Stomach (tissue), 9 donors: ENCODE results near the gene ACTR8. TPM values are rescaled to one million over a fixed set of nuclear protein-coding genes. Genes with fewer than 3 reads are reported as not detected.
A peak's percentile ranks its signal among the peaks of the same experiment; 100 is the strongest.

ENCODE experiments used
- DNase-seq, 2 donors: peaks; one replicate each; pipeline versions ENCODE4 v3.0.0 to v3.0.0-alpha.2; 2013 to 2019
- H3K27ac ChIP-seq, 5 donors: fragments of 200-600 bp in 4 of 5; sonication (generic) in 4 of 5; one replicate each; pipeline ENCODE4 v1.5.1; 2013 to 2019; ENCODE audit warnings: mild to moderate bottlenecking in 1 of 5, moderate library complexity in 1 of 5
- H3K27me3 ChIP-seq, 3 donors: fragments of 200-600 bp; sonication (generic); one replicate each; pipeline ENCODE4 v1.5.1; 2017 to 2019; ENCODE audit warnings: mixed run types in 1 of 3
- H3K36me3 ChIP-seq, 4 donors: fragments of 200-600 bp; sonication (generic); 1 replicate in 3 of 4; 2 replicates in 1 of 4; pipeline ENCODE4 v1.5.1; 2016 to 2019
- H3K4me1 ChIP-seq, 4 donors: fragments of 200-600 bp; sonication (generic); one replicate each; pipeline ENCODE4 v1.5.1; 2016 to 2019
- H3K4me3 ChIP-seq, 4 donors: fragments of 200-600 bp; sonication (generic) in 3 of 4; one replicate each; pipeline ENCODE4 v1.5.1; 2016 to 2019; ENCODE audit warnings: mild to moderate bottlenecking in 1 of 4
- H3K9me3 ChIP-seq, 4 donors: fragments of 200-600 bp; sonication (generic); one replicate each; pipeline ENCODE4 v1.5.1; 2016 to 2019
- EP300 ChIP-seq: sonication (generic); formaldehyde crosslinking; IDR thresholded peaks from one replicate; pipeline ENCODE4 v1.6.1; 2017; ENCODE audit warnings: antibody characterized with exemption
- POLR2A ChIP-seq, 4 donors: fragments of 450-650 bp; IDR thresholded peaks; one replicate each; pipeline ENCODE4 v1.6.1; 2016; ENCODE audit warnings: antibody characterized with exemption in 4 of 4, control low read depth in 2 of 4, mild to moderate bottlenecking in 1 of 4, moderate library complexity in 1 of 4
- POLR2AphosphoS5 ChIP-seq, 3 donors: sonication (generic); formaldehyde crosslinking; IDR thresholded peaks; one replicate each; pipeline ENCODE4 v1.6.1; 2016; ENCODE audit warnings: antibody characterized with exemption in 3 of 3
- WGBS, 5 donors: extraction: QIAGEN DNeasy Blood & Tissue Kit in 3 of 5; methylation state at CpG; one replicate each; pipeline versions ENCODE4 v1.1.5 to v1.1.7; 2013 to 2018; 5-methylcytosine and 5-hydroxymethylcytosine counted together
- intact Hi-C: fragments of 100-400 bp; cut with DNase I; formaldehyde crosslinking; loops from one replicate; pipeline ENCODE4 v1.15.1; 2023; ENCODE audit warnings: low total_unique reads
- polyA plus RNA-seq, 3 donors: library from polyadenylated mRNA; stranded (reverse); fragments of 200-250 nt; gene quantifications; one replicate each; pipeline ENCODE4 v1.2.3, GENCODE V29; 2013
- total RNA-seq, 5 donors: library from RNA; depleted of rRNA; stranded (reverse); fragments of >200 nt; gene quantifications; one replicate each; pipeline versions ENCODE4 v1.1.0 to v1.2.3, GENCODE V29; 2014 to 2016
- TF ChIP-seq, protein P1 (sequence below), 7 experiments: fragments of 450-650 bp in 4 of 7; fragments of 200-600 bp in 3 of 7; sonication (generic) in 3 of 7; IDR thresholded peaks; one replicate each; pipeline ENCODE4 v1.5.1; 2016 to 2019; ENCODE audit warnings: antibody characterized with exemption in 7 of 7, control low read depth in 2 of 7, mild to moderate bottlenecking in 1 of 7
- donor health status: healthy with polysubstance abuse.
- donor health status: Bipolar disorder and iron deficiency.
- donor health status: healthy.

Gene ACTR8
- total and polyA plus RNA-seq, 8 donors = 6.7 to 171 (median 12.9) TPM

DNA sequence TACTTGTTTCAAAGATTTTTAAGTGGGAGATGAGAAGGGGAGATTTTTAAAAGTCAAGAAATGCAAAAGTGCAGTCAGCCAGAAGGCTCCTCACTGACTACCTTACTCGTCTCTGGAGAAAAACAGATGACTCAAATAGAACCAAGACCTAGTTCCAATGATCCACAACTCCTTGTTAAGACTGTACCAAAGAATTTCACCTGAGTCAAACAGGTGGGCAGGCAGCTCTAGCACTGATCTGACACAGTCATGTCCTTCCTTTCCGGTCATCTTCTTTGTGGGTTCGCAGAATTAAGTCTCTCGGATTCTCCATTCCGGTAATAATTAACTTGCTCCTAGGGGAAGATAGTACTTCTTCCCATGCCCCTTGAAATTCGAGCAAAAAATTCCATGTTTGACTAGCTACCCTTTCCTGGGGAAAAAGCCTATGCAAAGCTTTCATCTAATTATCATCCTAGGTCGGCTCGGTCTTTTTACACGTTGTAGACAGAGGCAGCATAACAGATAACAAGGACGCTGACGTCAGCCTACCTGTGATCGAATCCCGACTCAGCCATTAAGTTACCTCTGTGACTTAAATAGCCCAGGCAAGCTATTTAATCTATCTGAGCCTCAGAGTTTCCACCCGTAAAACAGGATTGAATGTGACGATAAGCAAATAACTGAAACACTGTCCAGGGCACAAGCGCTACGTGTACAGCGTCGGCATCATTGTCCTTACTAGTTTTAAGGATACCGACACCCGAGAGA lies 8.9 kb upstream of the ACTR8 start:
- no peaks in the 10 kb centered on the region for H3K9me3 ChIP-seq
- intact Hi-C loops = no loop called here
- peak; percentile 57 to 85 for DNase-seq
- H3K27ac ChIP-seq = peak overlapping the region; percentile 97 to 99 (median 98)
- TF ChIP-seq POLR2A (IDR thresholded peaks at IDR 0.05) (no peak), EP300 (no peak), POLR2AphosphoS5 (IDR thresholded peaks at IDR 0.05) (no peak)
- TF ChIP-seq, protein P1, sequence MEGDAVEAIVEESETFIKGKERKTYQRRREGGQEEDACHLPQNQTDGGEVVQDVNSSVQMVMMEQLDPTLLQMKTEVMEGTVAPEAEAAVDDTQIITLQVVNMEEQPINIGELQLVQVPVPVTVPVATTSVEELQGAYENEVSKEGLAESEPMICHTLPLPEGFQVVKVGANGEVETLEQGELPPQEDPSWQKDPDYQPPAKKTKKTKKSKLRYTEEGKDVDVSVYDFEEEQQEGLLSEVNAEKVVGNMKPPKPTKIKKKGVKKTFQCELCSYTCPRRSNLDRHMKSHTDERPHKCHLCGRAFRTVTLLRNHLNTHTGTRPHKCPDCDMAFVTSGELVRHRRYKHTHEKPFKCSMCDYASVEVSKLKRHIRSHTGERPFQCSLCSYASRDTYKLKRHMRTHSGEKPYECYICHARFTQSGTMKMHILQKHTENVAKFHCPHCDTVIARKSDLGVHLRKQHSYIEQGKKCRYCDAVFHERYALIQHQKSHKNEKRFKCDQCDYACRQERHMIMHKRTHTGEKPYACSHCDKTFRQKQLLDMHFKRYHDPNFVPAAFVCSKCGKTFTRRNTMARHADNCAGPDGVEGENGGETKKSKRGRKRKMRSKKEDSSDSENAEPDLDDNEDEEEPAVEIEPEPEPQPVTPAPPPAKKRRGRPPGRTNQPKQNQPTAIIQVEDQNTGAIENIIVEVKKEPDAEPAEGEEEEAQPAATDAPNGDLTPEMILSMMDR (IDR thresholded peaks at IDR 0.05) = no peak
- 2 to 6% (median 3%) methylated on average over 19 to 21 of the region's 21 CpGs for WGBS, 5 donors
- peaks cover 12 to 39% (median 28%) of the 10 kb centered on the region in 4 donors for H3K4me1 ChIP-seq
- peak overlapping the region; percentile 70 to 96 (median 84) for H3K4me3 ChIP-seq
- H3K36me3 ChIP-seq = peaks cover 7 to 26% (median 23%) of the 10 kb centered on the region in 4 donors
- H3K27me3 ChIP-seq = no peaks in the 10 kb centered on the region

DNA sequence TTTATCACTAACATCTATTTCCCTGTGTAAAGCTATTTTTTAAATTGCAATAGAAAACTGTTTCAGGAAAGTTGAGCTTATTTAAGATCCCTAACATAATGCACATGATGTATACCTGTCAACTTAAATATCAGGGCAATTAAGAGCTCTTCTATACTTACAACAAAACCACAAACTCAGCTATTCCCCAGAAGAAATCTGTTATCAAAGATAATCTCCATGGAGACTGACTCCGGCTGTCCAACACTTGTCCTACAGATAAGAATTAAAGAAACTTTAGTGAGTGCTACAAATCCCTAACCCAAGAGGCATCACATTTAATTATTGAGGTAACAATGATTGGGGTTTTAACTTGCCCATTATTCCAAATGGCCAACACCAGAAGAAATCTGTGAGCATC lies 6.3 kb upstream of the ACTR8 start:
- intact Hi-C loops = no loop called here
- WGBS, 5 donors = 22 to 63% (median 45%) methylated on average over 1 of the region's 1 CpG
- DNase-seq = no peak
- H3K27ac ChIP-seq = no peak overlapping the region
- TF ChIP-seq POLR2A (IDR thresholded peaks at IDR 0.05) (no peak), EP300 (no peak), POLR2AphosphoS5 (IDR thresholded peaks at IDR 0.05) (no peak)
- TF ChIP-seq, protein P1 (IDR thresholded peaks at IDR 0.05) = no peak
- H3K36me3 ChIP-seq = peaks cover 16 to 53% (median 50%) of the 10 kb centered on the region in 4 donors
- peaks cover 12 to 39% (median 28%) of the 10 kb centered on the region in 4 donors for H3K4me1 ChIP-seq
- no peaks in the 10 kb centered on the region for H3K9me3 ChIP-seq
- no peaks in the 10 kb centered on the region for H3K27me3 ChIP-seq
- no peak overlapping the region for H3K4me3 ChIP-seq

- Histone ChIP-seq H3K36me3 (peaks cover 16 to 54% (median 51%) of the 10 kb centered on the region in 4 donors), H3K9me3 (no peaks in the 10 kb centered on the region), H3K4me1 (peaks cover 12 to 40% (median 29%) of the 10 kb centered on the region in 4 donors), H3K27me3 (no peaks in the 10 kb centered on the region), H3K4me3 (no peak overlapping the region), H3K27ac (no peak overlapping the region)
- no peak for DNase-seq
- intact Hi-C loops = no loop called here
- TF ChIP-seq POLR2A (IDR thresholded peaks at IDR 0.05) (no peak), POLR2AphosphoS5 (IDR thresholded peaks at IDR 0.05) (no peak), EP300 (no peak)
- TF ChIP-seq, protein P1 (IDR thresholded peaks at IDR 0.05) = no peak
These were observed 5.5 kb upstream of the ACTR8 start for GRCh38 chr3:53887446-53887845.

GRCh38 chr3:53885239-53885638 lies 3.3 kb upstream of the ACTR8 start:
- no peak for DNase-seq
- intact Hi-C loops = no loop called here
- no peaks in the 10 kb centered on the region for H3K27me3 ChIP-seq
- no peak overlapping the region for H3K27ac ChIP-seq
- WGBS, 5 donors = 77 to 84% (median 79%) methylated on average over 3 of the region's 3 CpGs
- H3K36me3 ChIP-seq = peaks cover 16 to 54% (median 51%) of the 10 kb centered on the region in 4 donors
- H3K9me3 ChIP-seq = no peaks in the 10 kb centered on the region
- TF ChIP-seq EP300 = no peak
- TF ChIP-seq POLR2A (IDR thresholded peaks at IDR 0.05) = no peak
- TF ChIP-seq, protein P1 (IDR thresholded peaks at IDR 0.05) = no peak
- TF ChIP-seq POLR2AphosphoS5 (IDR thresholded peaks at IDR 0.05) = no peak
- peaks cover 14 to 43% (median 33%) of the 10 kb centered on the region in 4 donors for H3K4me1 ChIP-seq
- no peak overlapping the region for H3K4me3 ChIP-seq
